ENCODE measurements around the gene NPAS1.

The NPAS1 gene

GRCh38 chr19:47089767-47090350 lies 70.2 kb downstream of the NPAS1 start:
- peaks cover 56% of the 10 kb centered on the region for H3K36me3 ChIP-seq (replicated peaks)
- in situ Hi-C loops (cut with HindIII; ENCODE audit: low pct_ligation_motif_present, low sequenced_read_pairs): no loop called here
- no peak for TF ChIP-seq CTCF (IDR thresholded peaks at IDR 0.05; ENCODE audit: low read depth, low read length, missing control alignments)
- no peaks in the 10 kb centered on the region for H3K27me3 ChIP-seq (replicated peaks)
- H3K4me3 ChIP-seq (ENCODE audit: low read depth, low read length): no peak overlapping the region
- H3K27ac ChIP-seq: no peak overlapping the region
- no peak for DNase-seq

- no peak for DNase-seq
- H3K4me3 ChIP-seq (ENCODE audit: low read depth, low read length): no peak overlapping the region
- no peaks in the 10 kb centered on the region for H3K27me3 ChIP-seq (replicated peaks)
- in situ Hi-C loops (cut with HindIII; ENCODE audit: low pct_ligation_motif_present, low sequenced_read_pairs): no loop called here
- no peak overlapping the region for H3K27ac ChIP-seq
- peaks cover 34% of the 10 kb centered on the region for H3K36me3 ChIP-seq (replicated peaks)
- no peak for TF ChIP-seq CTCF (IDR thresholded peaks at IDR 0.05; ENCODE audit: low read depth, low read length, missing control alignments)
Measured at GRCh38 chr19:47093254-47093653, 73.6 kb downstream of the NPAS1 start.

- Histone ChIP-seq H3K36me3 (replicated peaks) (peaks cover 31% of the 10 kb centered on the region), H3K27me3 (replicated peaks) (no peaks in the 10 kb centered on the region), H3K27ac (no peak overlapping the region), H3K4me3 (ENCODE audit: low read depth, low read length) (no peak overlapping the region)
- no peak for DNase-seq
- in situ Hi-C loops (cut with HindIII; ENCODE audit: low pct_ligation_motif_present, low sequenced_read_pairs): no loop called here
- TF ChIP-seq CTCF (IDR thresholded peaks at IDR 0.05; ENCODE audit: low read depth, low read length, missing control alignments): no peak
Measured at GRCh38 chr19:47093841-47094240, 74.2 kb downstream of the NPAS1 start.

GRCh38 chr19:47094557-47095475 lies 75.2 kb downstream of the NPAS1 start:
- TF ChIP-seq CTCF (IDR thresholded peaks at IDR 0.05; ENCODE audit: low read depth, low read length, missing control alignments): no peak
- no peak overlapping the region for H3K27ac ChIP-seq
- no peaks in the 10 kb centered on the region for H3K27me3 ChIP-seq (replicated peaks)
- peaks cover 23% of the 10 kb centered on the region for H3K36me3 ChIP-seq (replicated peaks)
- no peak overlapping the region for H3K4me3 ChIP-seq (ENCODE audit: low read depth, low read length)
- DNase-seq: no peak
- in situ Hi-C loops (cut with HindIII; ENCODE audit: low pct_ligation_motif_present, low sequenced_read_pairs): no loop called here
